D721Med (cell line): ENCODE results near the gene GMIP.
A peak's percentile ranks its signal among the peaks of the same experiment; 100 is the strongest.

Experiments used
- DNase-seq: peaks from one replicate; pipeline ENCODE4 v3.0.0; 2011; ENCODE audit warnings: low spot score; ENCODE audit not compliant: insufficient read length
- FAIRE-seq: peaks from 2 replicates; lab custom pipeline; 2011; peaks lifted over from hg19 to GRCh38; lab: Jason Lieb, UNC
- TF ChIP-seq, protein P1 (sequence below): IDR thresholded peaks from 2 replicates; pipeline ENCODE4 v1.5.1; 2012; ENCODE audit warnings: mild to moderate bottlenecking, control low read depth; ENCODE audit not compliant: insufficient read depth; ENCODE audit errors: missing control alignments

GMIP gene

DNA sequence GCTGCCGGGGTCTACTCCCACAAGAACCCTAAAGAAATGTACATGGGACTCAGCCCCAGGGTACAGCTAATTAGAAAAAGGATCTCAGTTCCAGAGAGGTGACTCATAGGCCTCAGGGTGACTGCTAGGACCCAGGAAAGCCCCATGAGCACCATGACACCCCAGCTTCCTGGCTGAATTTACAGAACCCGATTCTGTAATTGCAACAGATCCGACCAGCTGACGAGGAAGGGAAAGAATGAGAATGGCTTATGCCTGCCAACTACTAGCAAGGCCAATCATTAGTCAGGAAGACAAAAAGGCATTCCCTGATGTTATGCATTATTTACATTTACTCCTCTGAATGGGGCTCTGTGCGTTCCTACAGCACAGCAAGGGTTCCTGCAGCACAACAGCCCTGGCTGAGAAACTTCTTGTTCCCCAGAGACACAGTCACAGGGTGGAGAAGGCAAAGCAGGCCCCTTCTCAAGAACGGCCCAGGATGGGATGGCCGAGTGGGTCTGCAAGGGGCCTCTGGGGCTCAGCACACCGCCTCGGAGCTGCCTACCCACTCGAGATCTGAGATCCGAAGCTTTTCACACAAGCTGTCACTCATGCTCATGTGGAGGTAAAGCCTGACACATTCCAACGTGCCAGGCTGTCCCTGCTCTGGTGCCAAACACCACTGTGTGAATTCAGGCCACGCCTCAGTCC is 52.2 kb downstream of the GMIP start:
- FAIRE-seq = no peak
- peak; percentile 11 for DNase-seq
- TF ChIP-seq, protein P1, sequence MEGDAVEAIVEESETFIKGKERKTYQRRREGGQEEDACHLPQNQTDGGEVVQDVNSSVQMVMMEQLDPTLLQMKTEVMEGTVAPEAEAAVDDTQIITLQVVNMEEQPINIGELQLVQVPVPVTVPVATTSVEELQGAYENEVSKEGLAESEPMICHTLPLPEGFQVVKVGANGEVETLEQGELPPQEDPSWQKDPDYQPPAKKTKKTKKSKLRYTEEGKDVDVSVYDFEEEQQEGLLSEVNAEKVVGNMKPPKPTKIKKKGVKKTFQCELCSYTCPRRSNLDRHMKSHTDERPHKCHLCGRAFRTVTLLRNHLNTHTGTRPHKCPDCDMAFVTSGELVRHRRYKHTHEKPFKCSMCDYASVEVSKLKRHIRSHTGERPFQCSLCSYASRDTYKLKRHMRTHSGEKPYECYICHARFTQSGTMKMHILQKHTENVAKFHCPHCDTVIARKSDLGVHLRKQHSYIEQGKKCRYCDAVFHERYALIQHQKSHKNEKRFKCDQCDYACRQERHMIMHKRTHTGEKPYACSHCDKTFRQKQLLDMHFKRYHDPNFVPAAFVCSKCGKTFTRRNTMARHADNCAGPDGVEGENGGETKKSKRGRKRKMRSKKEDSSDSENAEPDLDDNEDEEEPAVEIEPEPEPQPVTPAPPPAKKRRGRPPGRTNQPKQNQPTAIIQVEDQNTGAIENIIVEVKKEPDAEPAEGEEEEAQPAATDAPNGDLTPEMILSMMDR = no peak

DNA sequence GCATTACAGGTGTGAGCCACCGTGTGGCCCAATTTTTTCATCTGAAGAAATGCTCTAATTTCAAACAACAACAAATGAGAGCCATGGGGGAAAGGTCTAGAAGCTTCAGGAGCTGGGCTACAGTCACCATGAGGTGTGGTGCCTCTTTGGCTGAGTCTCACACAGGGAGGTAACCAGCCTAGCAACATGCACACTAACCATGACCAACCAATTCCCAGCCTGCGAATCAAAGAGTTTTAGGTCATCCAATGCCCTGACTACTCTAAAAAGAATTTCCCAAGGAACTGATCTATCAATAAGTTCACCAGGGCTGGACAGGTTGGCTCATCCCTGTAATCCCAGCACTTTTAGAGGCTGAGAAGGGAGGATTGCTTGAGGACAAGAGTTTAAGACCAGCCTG is 54.9 kb downstream of the GMIP start:
- FAIRE-seq = no peak
- TF ChIP-seq, protein P1 = no peak
- no peak for DNase-seq

DNA sequence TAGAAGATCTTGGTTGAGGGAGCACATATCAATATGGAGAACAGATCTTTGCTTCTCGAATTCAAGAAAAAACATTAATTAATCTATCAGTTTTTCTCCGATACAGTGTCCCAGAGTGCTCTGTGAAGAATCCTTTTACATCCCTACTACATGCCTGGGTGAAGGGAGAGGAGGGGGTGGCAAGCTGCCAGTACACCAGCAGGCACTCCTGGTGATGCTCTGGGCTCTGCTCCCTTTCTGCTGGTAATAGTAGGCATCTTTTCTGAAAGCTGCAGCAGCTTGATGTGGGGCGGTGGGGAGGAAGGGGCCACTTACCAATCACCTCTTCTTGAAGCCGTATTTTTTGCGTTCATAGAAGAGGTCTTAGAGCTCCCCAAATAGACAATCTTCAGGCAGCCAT is 55.7 kb downstream of the GMIP start:
- no peak for DNase-seq
- FAIRE-seq = no peak
- TF ChIP-seq, protein P1 = no peak

DNA sequence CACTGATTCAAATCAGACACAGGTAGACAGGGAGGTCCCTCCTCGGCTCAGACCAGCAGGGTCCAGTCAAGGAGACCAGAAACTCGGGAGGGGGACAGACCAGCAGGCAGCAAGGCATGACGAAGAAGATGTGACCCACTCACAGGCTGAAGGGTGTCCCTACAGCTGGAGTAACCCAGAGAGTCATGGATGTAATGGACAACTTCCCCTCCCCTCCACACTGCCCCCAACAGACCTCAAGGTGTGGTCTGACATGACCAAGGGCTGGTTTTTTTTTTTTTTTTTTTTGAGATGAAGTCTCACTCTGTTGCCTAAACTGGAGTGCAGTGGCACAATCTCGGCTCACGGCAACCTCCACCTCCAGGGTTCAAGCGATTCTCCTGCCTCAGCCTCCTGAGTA is 59.1 kb downstream of the GMIP start:
- TF ChIP-seq, protein P1 = no peak
- no peak for FAIRE-seq
- no peak for DNase-seq

DNA sequence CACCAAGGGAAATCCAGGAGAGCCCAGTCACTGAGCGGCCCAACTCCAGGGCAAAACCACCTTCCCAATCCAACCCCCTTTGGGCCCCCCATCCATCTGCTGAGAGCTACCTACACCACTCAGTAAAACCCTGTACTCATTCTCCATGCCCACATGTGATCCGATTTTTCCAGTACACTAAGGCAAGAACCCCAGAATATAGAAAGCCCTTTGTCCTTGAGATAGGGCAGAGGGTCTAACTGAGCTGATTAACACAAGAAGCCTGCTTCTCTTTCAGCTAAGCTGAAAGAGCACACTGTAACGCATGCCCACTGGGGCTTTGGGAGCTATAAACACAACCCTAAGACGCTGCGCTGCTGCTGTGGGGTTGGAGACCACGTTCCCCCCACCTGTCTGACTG is 61.0 kb downstream of the GMIP start:
- TF ChIP-seq, protein P1 = no peak
- DNase-seq = no peak
- FAIRE-seq = no peak

DNA sequence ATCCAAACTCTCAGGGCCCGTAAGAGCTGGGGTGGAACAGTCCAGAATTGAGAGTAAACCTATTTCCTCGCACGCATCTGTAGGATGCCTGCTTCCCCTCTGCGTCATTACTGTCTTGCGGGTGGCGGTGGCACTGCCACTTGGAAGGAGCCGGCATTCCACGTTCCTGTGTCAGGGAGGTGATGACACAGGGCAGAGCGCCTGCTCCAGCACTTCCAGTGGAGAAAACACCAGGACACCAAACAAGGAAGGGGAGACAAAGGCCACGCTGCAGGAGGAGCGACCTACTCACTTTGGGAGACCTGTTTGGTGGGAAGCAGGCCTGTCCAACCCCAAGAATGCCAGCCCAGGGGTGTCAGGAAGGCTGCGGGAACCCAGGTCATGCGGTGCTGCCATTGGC is 62.1 kb downstream of the GMIP start:
- TF ChIP-seq, protein P1 = no peak
- FAIRE-seq (no peak), DNase-seq (no peak)

DNA sequence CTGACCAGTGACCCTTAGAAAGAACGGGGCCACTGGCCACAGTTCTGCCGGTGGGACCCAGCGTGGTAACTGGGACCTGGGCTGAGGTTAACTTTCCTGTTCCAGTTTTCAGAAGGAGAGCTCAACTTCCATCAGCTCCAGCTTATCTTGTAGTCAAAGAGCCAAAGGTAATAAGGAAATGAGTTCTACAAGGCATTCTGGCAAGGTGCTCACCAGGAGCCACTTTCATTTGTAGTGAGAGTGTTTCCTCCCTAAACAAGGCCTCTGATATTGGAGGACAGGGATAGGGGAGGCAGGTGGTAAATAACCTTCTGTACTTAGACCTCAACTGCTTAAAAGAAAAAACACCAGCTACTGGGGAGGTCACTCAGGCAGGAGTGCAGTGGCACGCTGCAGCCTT is 63.0 kb downstream of the GMIP start:
- FAIRE-seq (no peak), DNase-seq (no peak)
- TF ChIP-seq, protein P1 = no peak
